Adrenal gland (tissue), 5 donors: ENCODE measurements around the gene TLR6.

Experiments used
- POLR2A ChIP-seq, 2 donors: fragments of 450-650 bp; IDR thresholded peaks; one replicate each; pipeline ENCODE4 v1.6.1; 2017; ENCODE audit warnings: antibody characterized with exemption in 2 of 2, mild to moderate bottlenecking in 2 of 2, moderate library complexity in 1 of 2
- TF ChIP-seq, protein P1 (sequence below), 6 experiments: fragments of 450-650 bp in 4 of 6; fragments of 200-600 bp in 2 of 6; sonication (generic) in 1 of 6; IDR thresholded peaks; 1 replicate in 5 of 6; 2 replicates in 1 of 6; pipeline versions ENCODE4 v1.5.1 to v1.8.0; 2016 to 2021; ENCODE audit warnings: antibody characterized with exemption in 6 of 6, mild to moderate bottlenecking in 2 of 6, moderate library complexity in 1 of 6
- donor health status: DM: no; HTN: no; CAD: no.

DNA sequence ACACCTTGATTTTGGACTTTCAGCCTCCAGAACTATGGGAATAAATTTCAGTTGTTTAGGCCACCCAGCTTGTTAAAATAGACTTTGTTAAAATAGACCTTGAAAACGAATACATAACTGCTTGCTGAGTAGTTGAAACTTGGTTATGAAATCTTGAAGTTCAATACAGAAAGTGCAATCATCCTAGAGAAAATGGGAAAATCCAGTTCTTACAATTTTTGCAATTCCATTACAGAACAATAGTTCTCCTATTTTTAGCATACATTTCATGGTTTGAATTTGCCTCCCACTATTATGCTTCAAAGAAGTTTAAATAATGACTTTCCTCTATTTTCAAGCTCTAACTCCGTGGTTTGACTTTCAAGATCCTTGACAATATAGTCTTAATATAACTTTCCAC lies 62.6 kb downstream of the TLR6 start:
- TF ChIP-seq POLR2A (IDR thresholded peaks at IDR 0.05): no peak
- TF ChIP-seq, protein P1, sequence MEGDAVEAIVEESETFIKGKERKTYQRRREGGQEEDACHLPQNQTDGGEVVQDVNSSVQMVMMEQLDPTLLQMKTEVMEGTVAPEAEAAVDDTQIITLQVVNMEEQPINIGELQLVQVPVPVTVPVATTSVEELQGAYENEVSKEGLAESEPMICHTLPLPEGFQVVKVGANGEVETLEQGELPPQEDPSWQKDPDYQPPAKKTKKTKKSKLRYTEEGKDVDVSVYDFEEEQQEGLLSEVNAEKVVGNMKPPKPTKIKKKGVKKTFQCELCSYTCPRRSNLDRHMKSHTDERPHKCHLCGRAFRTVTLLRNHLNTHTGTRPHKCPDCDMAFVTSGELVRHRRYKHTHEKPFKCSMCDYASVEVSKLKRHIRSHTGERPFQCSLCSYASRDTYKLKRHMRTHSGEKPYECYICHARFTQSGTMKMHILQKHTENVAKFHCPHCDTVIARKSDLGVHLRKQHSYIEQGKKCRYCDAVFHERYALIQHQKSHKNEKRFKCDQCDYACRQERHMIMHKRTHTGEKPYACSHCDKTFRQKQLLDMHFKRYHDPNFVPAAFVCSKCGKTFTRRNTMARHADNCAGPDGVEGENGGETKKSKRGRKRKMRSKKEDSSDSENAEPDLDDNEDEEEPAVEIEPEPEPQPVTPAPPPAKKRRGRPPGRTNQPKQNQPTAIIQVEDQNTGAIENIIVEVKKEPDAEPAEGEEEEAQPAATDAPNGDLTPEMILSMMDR (IDR thresholded peaks at IDR 0.05): no peak
